GM23338 (cell line): ENCODE measurements around the gene OR5K3.
"Not testable (repeated sequence)": the region's sequence is repeated elsewhere in the genome, so short reads cannot be mapped to it uniquely, and the experiment has no call there.

Experiments used
- CTCF ChIP-seq, 2 experiments: fragments of 200-600 bp in 1 of 2; sonication (generic) in 1 of 2; conservative IDR thresholded peaks; 2 replicates each; pipeline versions ENCODE4 v1.5.1 to v1.6.1; 2016 to 2017; ENCODE audit warnings: antibody characterized with exemption in 2 of 2, low read depth in 2 of 2, mild to moderate bottlenecking in 2 of 2, moderate library complexity in 1 of 2
- EZH2 ChIP-seq: fragments of 200-600 bp; sonication (generic); IDR thresholded peaks from one replicate; pipeline ENCODE4 v1.8.0; 2017; ENCODE audit warnings: antibody characterized with exemption, mild to moderate bottlenecking, low read depth; ENCODE audit not compliant: unreplicated experiment
- EZH2phosphoT487 ChIP-seq: fragments of 200-600 bp; sonication (generic); IDR thresholded peaks from one replicate; pipeline ENCODE4 v1.8.1; 2018; ENCODE audit warnings: antibody characterized with exemption; ENCODE audit not compliant: unreplicated experiment
- JUNB ChIP-seq: IDR thresholded peaks from one replicate; pipeline ENCODE4 v1.6.1; 2016; ENCODE audit warnings: antibody characterized with exemption; ENCODE audit not compliant: unreplicated experiment
- POLR2AphosphoS5 ChIP-seq: IDR thresholded peaks from 2 replicates; pipeline ENCODE4 v1.6.1; 2016; ENCODE audit warnings: antibody characterized with exemption, low read depth
- ZNF331 ChIP-seq: fragments of 250-450 bp; sonication (Bioruptor Pico); IDR thresholded peaks from 2 replicates; pipeline ENCODE4 v1.5.0; 2020; ENCODE audit warnings: low read depth, mild to moderate bottlenecking, moderate library complexity
- TF ChIP-seq, protein P1 (sequence below): IDR thresholded peaks from one replicate; pipeline ENCODE4 v1.6.1; 2018; ENCODE audit warnings: antibody characterized with exemption; ENCODE audit not compliant: unreplicated experiment
- TF ChIP-seq, protein P2 (sequence below): IDR thresholded peaks from 2 replicates; pipeline ENCODE4 v1.6.1; 2016; ENCODE audit warnings: antibody characterized with exemption

- TF ChIP-seq CTCF (conservative IDR thresholded peaks at IDR 0.05; ENCODE audit: low read depth in 2 of 2); EZH2; POLR2AphosphoS5; ZNF331 (CRISPR knock-in tag); EZH2phosphoT487; JUNB: not testable (repeated sequence)
- TF ChIP-seq, protein P1, sequence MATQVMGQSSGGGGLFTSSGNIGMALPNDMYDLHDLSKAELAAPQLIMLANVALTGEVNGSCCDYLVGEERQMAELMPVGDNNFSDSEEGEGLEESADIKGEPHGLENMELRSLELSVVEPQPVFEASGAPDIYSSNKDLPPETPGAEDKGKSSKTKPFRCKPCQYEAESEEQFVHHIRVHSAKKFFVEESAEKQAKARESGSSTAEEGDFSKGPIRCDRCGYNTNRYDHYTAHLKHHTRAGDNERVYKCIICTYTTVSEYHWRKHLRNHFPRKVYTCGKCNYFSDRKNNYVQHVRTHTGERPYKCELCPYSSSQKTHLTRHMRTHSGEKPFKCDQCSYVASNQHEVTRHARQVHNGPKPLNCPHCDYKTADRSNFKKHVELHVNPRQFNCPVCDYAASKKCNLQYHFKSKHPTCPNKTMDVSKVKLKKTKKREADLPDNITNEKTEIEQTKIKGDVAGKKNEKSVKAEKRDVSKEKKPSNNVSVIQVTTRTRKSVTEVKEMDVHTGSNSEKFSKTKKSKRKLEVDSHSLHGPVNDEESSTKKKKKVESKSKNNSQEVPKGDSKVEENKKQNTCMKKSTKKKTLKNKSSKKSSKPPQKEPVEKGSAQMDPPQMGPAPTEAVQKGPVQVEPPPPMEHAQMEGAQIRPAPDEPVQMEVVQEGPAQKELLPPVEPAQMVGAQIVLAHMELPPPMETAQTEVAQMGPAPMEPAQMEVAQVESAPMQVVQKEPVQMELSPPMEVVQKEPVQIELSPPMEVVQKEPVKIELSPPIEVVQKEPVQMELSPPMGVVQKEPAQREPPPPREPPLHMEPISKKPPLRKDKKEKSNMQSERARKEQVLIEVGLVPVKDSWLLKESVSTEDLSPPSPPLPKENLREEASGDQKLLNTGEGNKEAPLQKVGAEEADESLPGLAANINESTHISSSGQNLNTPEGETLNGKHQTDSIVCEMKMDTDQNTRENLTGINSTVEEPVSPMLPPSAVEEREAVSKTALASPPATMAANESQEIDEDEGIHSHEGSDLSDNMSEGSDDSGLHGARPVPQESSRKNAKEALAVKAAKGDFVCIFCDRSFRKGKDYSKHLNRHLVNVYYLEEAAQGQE = not testable (repeated sequence)
- TF ChIP-seq, protein P2, sequence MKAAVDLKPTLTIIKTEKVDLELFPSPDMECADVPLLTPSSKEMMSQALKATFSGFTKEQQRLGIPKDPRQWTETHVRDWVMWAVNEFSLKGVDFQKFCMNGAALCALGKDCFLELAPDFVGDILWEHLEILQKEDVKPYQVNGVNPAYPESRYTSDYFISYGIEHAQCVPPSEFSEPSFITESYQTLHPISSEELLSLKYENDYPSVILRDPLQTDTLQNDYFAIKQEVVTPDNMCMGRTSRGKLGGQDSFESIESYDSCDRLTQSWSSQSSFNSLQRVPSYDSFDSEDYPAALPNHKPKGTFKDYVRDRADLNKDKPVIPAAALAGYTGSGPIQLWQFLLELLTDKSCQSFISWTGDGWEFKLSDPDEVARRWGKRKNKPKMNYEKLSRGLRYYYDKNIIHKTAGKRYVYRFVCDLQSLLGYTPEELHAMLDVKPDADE = not testable (repeated sequence)
Measured at GRCh38 chr3:98396482-98396881, 6.0 kb downstream of the OR5K3 start.
